ENCODE data around the gene ARMCX2.

GRCh38 chrX:101658661-101659491, 774 bp downstream of the ARMCX2 start:
- TF ChIP-seq YY1 (IDR thresholded peaks at IDR 0.05; ENCODE audit: insufficient read depth, insufficient read length) (peak; percentile 60), ZNF274 (IDR thresholded peaks at IDR 0.05; ENCODE audit: low read depth, low read length) (no peak)

Data from NT2/D1 (cell line).